GM06990 (cell line): ENCODE results near the gene SAP25.
"Not testable (repeated sequence)": the region's sequence is repeated elsewhere in the genome, so short reads cannot be mapped to it uniquely, and the experiment has no call there.

Source experiments
- DNase-seq: peaks from one replicate; pipeline ENCODE4 v3.0.0-alpha.2; 2011; ENCODE audit not compliant: insufficient read length; ENCODE audit errors: extremely low read depth
- H3K27me3 ChIP-seq: replicated peaks from 2 replicates; pipeline ENCODE4 v1.6.0; 2011; ENCODE audit warnings: low read length; ENCODE audit not compliant: control insufficient read depth, insufficient read depth
- H3K36me3 ChIP-seq: 2 replicates; pipeline ENCODE4 v1.5.1; 2011; ENCODE audit warnings: low read length; ENCODE audit not compliant: control insufficient read depth, insufficient read depth
- H3K4me3 ChIP-seq: replicated peaks from 2 replicates; pipeline ENCODE4 v1.5.1; 2011; ENCODE audit warnings: low read depth, mild to moderate bottlenecking, control low read depth, low read length
- CTCF ChIP-seq: IDR thresholded peaks from 2 replicates; pipeline ENCODE4 v1.5.1; 2011; ENCODE audit warnings: low read length, control low read depth, mild to moderate bottlenecking, inconsistent platforms; ENCODE audit not compliant: insufficient read depth, poor library complexity, severe bottlenecking

Gene SAP25

GRCh38 chr7:100567031-100567730 is 6.5 kb downstream of the SAP25 start:
- Histone ChIP-seq H3K36me3 (peaks cover 20% of the 10 kb centered on the region), H3K4me3 (no peak overlapping the region), H3K27me3 (no peaks in the 10 kb centered on the region)
- no peak for DNase-seq
- no peak for TF ChIP-seq CTCF

GRCh38 chr7:100566018-100566531 is 7.6 kb downstream of the SAP25 start:
- peaks cover 23% of the 10 kb centered on the region for H3K36me3 ChIP-seq

GRCh38 chr7:100565133-100565571 is 8.5 kb downstream of the SAP25 start:
- Histone ChIP-seq H3K27me3 (no peaks in the 10 kb centered on the region), H3K4me3 (no peak overlapping the region), H3K36me3 (peaks cover 23% of the 10 kb centered on the region)
- DNase-seq = no peak
- TF ChIP-seq CTCF = no peak

More at GRCh38 chr7:100566018-100566531, 7.6 kb downstream of the SAP25 start:
- Histone ChIP-seq H3K27me3 (no peaks in the 10 kb centered on the region), H3K4me3 (no peak overlapping the region)
- DNase-seq = no peak
- no peak for TF ChIP-seq CTCF

GRCh38 chr7:100564405-100564804 is 9.3 kb downstream of the SAP25 start:
- H3K36me3 ChIP-seq = peaks cover 23% of the 10 kb centered on the region
- H3K27me3 ChIP-seq, H3K4me3 ChIP-seq, DNase-seq: not testable (repeated sequence)

GRCh38 chr7:100563809-100564400 is 9.8 kb downstream of the SAP25 start:
- Histone ChIP-seq H3K27me3 (no peaks in the 10 kb centered on the region), H3K36me3 (peaks cover 26% of the 10 kb centered on the region), H3K4me3 (no peak overlapping the region)
- peak; percentile 61 for DNase-seq
- TF ChIP-seq CTCF = peak; percentile 95

GRCh38 chr7:100563100-100563564 is 10.6 kb downstream of the SAP25 start:
- H3K36me3 ChIP-seq = peaks cover 26% of the 10 kb centered on the region
- no peak overlapping the region for H3K4me3 ChIP-seq
- TF ChIP-seq CTCF = no peak
- H3K27me3 ChIP-seq = no peaks in the 10 kb centered on the region
- no peak for DNase-seq
